ENCODE results near the gene CDH4.
"Not testable (repeated sequence)": the region's sequence is repeated elsewhere in the genome, so short reads cannot be mapped to it uniquely, and the experiment has no call there.

The CDH4 gene

GRCh38 chr20:61980647-61981583, 728.9 kb downstream of the CDH4 start:
- Histone ChIP-seq H2BK5ac (ENCODE audit: low read length) (no peak overlapping the region), H3K23ac (ENCODE audit: low read depth, low read length, poor library complexity) (no peak overlapping the region), H3K4me3 (ENCODE audit: low read length in 2 of 2) (no peak overlapping the region), H2AFZ (ENCODE audit: low read length) (no peak overlapping the region), H3K79me1 (ENCODE audit: low read depth, low read length) (peaks cover 17% of the 10 kb centered on the region), H4K8ac (ENCODE audit: low read depth, low read length) (no peak overlapping the region), H3K4me1 (ENCODE audit: control insufficient read depth in 2 of 2, insufficient read depth in 1 of 2, low read depth in 1 of 2, low read length in 2 of 2) (peaks cover 2 to 13% of the 10 kb centered on the region in 2 donors), H3K27me3 (ENCODE audit: control insufficient read depth in 3 of 3, insufficient read depth in 3 of 3, low read depth in 1 of 3, low read length in 3 of 3) (no peaks in the 10 kb centered on the region), H3K36me3 (replicated peaks in 1 of 2; ENCODE audit: control insufficient read depth in 2 of 2, insufficient read depth in 2 of 2, low read length in 2 of 2) (peaks cover 13 to 50% of the 10 kb centered on the region in 2 donors), H3K9ac (ENCODE audit: low read depth, low read length, poor library complexity) (peak overlapping the region; percentile 34), H3K4me2 (ENCODE audit: insufficient read depth, low read length, poor library complexity, severe bottlenecking) (no peak overlapping the region), H2AK5ac (ENCODE audit: low read depth, low read length) (peak overlapping the region; percentile 40), H2BK12ac (ENCODE audit: low read length) (no peak overlapping the region), H3K4ac (ENCODE audit: low read length) (no peak overlapping the region), H3K9me3 (replicated peaks in 1 of 2; ENCODE audit: control insufficient read depth in 2 of 2, insufficient read depth in 1 of 2, low read depth in 1 of 2, low read length in 2 of 2) (peaks cover 3 to 5% of the 10 kb centered on the region in 2 donors), H4K91ac (ENCODE audit: low read depth, low read length, poor library complexity) (no peak overlapping the region), H2BK15ac (ENCODE audit: low read length) (no peak overlapping the region), H3K27ac (replicated peaks; ENCODE audit: low read length) (no peak overlapping the region), H2BK120ac (ENCODE audit: low read depth, low read length) (no peak overlapping the region), H3K18ac (ENCODE audit: low read length) (peak overlapping the region; percentile 19), H3K14ac (ENCODE audit: low read length) (no peak overlapping the region)
- WGBS, 2 donors (ENCODE audit: extremely low coverage in 2 of 2, insufficient read length in 2 of 2, insufficient replicate concordance in 1 of 2): no CpG with 5 or more reads among the region's 22 CpGs
- DNase-seq (ENCODE audit: low spot score): no peak

GRCh38 chr20:61981691-61982090, 729.6 kb downstream of the CDH4 start:
- peaks cover 16% of the 10 kb centered on the region for H3K79me1 ChIP-seq (ENCODE audit: low read depth, low read length)
- H3K4ac ChIP-seq (ENCODE audit: low read length); DNase-seq (ENCODE audit: low spot score); H2BK15ac ChIP-seq (ENCODE audit: low read length); H2BK5ac ChIP-seq (ENCODE audit: low read length); H4K91ac ChIP-seq (ENCODE audit: low read depth, low read length, poor library complexity); H3K4me2 ChIP-seq (ENCODE audit: insufficient read depth, low read length, poor library complexity, severe bottlenecking); H3K4me1 ChIP-seq (ENCODE audit: control insufficient read depth in 2 of 2, insufficient read depth in 1 of 2, low read depth in 1 of 2, low read length in 2 of 2); H3K27me3 ChIP-seq (ENCODE audit: control insufficient read depth in 3 of 3, insufficient read depth in 3 of 3, low read depth in 1 of 3, low read length in 3 of 3); H3K14ac ChIP-seq (ENCODE audit: low read length); H3K18ac ChIP-seq (ENCODE audit: low read length); H3K4me3 ChIP-seq (ENCODE audit: low read length in 2 of 2); H2BK12ac ChIP-seq (ENCODE audit: low read length); H3K9me3 ChIP-seq (replicated peaks in 1 of 2; ENCODE audit: control insufficient read depth in 2 of 2, insufficient read depth in 1 of 2, low read depth in 1 of 2, low read length in 2 of 2); H3K27ac ChIP-seq (replicated peaks; ENCODE audit: low read length); H2AFZ ChIP-seq (ENCODE audit: low read length); H2AK5ac ChIP-seq (ENCODE audit: low read depth, low read length); H3K9ac ChIP-seq (ENCODE audit: low read depth, low read length, poor library complexity); H4K8ac ChIP-seq (ENCODE audit: low read depth, low read length); H2BK120ac ChIP-seq (ENCODE audit: low read depth, low read length); H3K23ac ChIP-seq (ENCODE audit: low read depth, low read length, poor library complexity): not testable (repeated sequence)
- H3K36me3 ChIP-seq (replicated peaks in 1 of 2; ENCODE audit: control insufficient read depth in 2 of 2, insufficient read depth in 2 of 2, low read length in 2 of 2): peaks cover 13 to 49% of the 10 kb centered on the region in 2 donors
- WGBS, 2 donors (ENCODE audit: extremely low coverage in 2 of 2, insufficient read length in 2 of 2, insufficient replicate concordance in 1 of 2): no CpG with 5 or more reads among the region's 11 CpGs

- Histone ChIP-seq H3K23ac (ENCODE audit: low read depth, low read length, poor library complexity) (peak overlapping the region; percentile 55), H2BK15ac (ENCODE audit: low read length) (no peak overlapping the region), H2AFZ (ENCODE audit: low read length) (no peak overlapping the region), H3K27ac (replicated peaks; ENCODE audit: low read length) (no peak overlapping the region), H3K18ac (ENCODE audit: low read length) (no peak overlapping the region), H2AK5ac (ENCODE audit: low read depth, low read length) (no peak overlapping the region), H4K91ac (ENCODE audit: low read depth, low read length, poor library complexity) (no peak overlapping the region), H3K4ac (ENCODE audit: low read length) (no peak overlapping the region), H3K4me2 (ENCODE audit: insufficient read depth, low read length, poor library complexity, severe bottlenecking) (no peak overlapping the region), H3K9me3 (replicated peaks in 1 of 2; ENCODE audit: control insufficient read depth in 2 of 2, insufficient read depth in 1 of 2, low read depth in 1 of 2, low read length in 2 of 2) (peaks cover 3 to 5% of the 10 kb centered on the region in 2 donors), H3K79me1 (ENCODE audit: low read depth, low read length) (peaks cover 13% of the 10 kb centered on the region), H3K9ac (ENCODE audit: low read depth, low read length, poor library complexity) (no peak overlapping the region), H3K27me3 (ENCODE audit: control insufficient read depth in 3 of 3, insufficient read depth in 3 of 3, low read depth in 1 of 3, low read length in 3 of 3) (no peaks in the 10 kb centered on the region), H2BK12ac (ENCODE audit: low read length) (peak overlapping the region; percentile 10), H3K36me3 (replicated peaks in 1 of 2; ENCODE audit: control insufficient read depth in 2 of 2, insufficient read depth in 2 of 2, low read length in 2 of 2) (peaks cover 19 to 50% of the 10 kb centered on the region in 2 donors), H3K14ac (ENCODE audit: low read length) (no peak overlapping the region), H3K4me1 (ENCODE audit: control insufficient read depth in 2 of 2, insufficient read depth in 1 of 2, low read depth in 1 of 2, low read length in 2 of 2) (peaks cover 0 to 4% of the 10 kb centered on the region in 2 donors), H2BK5ac (ENCODE audit: low read length) (no peak overlapping the region), H4K8ac (ENCODE audit: low read depth, low read length) (no peak overlapping the region), H3K4me3 (ENCODE audit: low read length in 2 of 2) (no peak overlapping the region), H2BK120ac (ENCODE audit: low read depth, low read length) (no peak overlapping the region)
- no peak for DNase-seq (ENCODE audit: low spot score)
- no CpG with 5 or more reads among the region's 18 CpGs for WGBS, 2 donors (ENCODE audit: extremely low coverage in 2 of 2, insufficient read length in 2 of 2, insufficient replicate concordance in 1 of 2)
Measured at GRCh38 chr20:61982191-61982950, 730.3 kb downstream of the CDH4 start.

- no peak overlapping the region for H3K4me2 ChIP-seq (ENCODE audit: insufficient read depth, low read length, poor library complexity, severe bottlenecking)
- peak overlapping the region; percentile 55 for H3K23ac ChIP-seq (ENCODE audit: low read depth, low read length, poor library complexity)
- no peak overlapping the region for H4K8ac ChIP-seq (ENCODE audit: low read depth, low read length)
- H2BK5ac ChIP-seq (ENCODE audit: low read length): peak overlapping the region; percentile 53
- no peak overlapping the region for H2BK15ac ChIP-seq (ENCODE audit: low read length)
- DNase-seq (ENCODE audit: low spot score): no peak
- no peak overlapping the region for H3K18ac ChIP-seq (ENCODE audit: low read length)
- peaks cover 22 to 52% of the 10 kb centered on the region in 2 donors for H3K36me3 ChIP-seq (replicated peaks in 1 of 2; ENCODE audit: control insufficient read depth in 2 of 2, insufficient read depth in 2 of 2, low read length in 2 of 2)
- H2BK120ac ChIP-seq (ENCODE audit: low read depth, low read length): no peak overlapping the region
- no peaks in the 10 kb centered on the region for H3K27me3 ChIP-seq (ENCODE audit: control insufficient read depth in 3 of 3, insufficient read depth in 3 of 3, low read depth in 1 of 3, low read length in 3 of 3)
- no peak overlapping the region for H4K91ac ChIP-seq (ENCODE audit: low read depth, low read length, poor library complexity)
- H3K79me1 ChIP-seq (ENCODE audit: low read depth, low read length): peaks cover 11% of the 10 kb centered on the region
- peaks cover 3 to 5% of the 10 kb centered on the region in 2 donors for H3K9me3 ChIP-seq (replicated peaks in 1 of 2; ENCODE audit: control insufficient read depth in 2 of 2, insufficient read depth in 1 of 2, low read depth in 1 of 2, low read length in 2 of 2)
- no peak overlapping the region for H3K27ac ChIP-seq (replicated peaks; ENCODE audit: low read length)
- no peak overlapping the region for H3K14ac ChIP-seq (ENCODE audit: low read length)
- no peak overlapping the region for H3K9ac ChIP-seq (ENCODE audit: low read depth, low read length, poor library complexity)
- no peak overlapping the region for H3K4ac ChIP-seq (ENCODE audit: low read length)
- peak overlapping the region; percentile 10 for H2BK12ac ChIP-seq (ENCODE audit: low read length)
- H2AK5ac ChIP-seq (ENCODE audit: low read depth, low read length): no peak overlapping the region
- no peak overlapping the region for H3K4me3 ChIP-seq (ENCODE audit: low read length in 2 of 2)
- H2AFZ ChIP-seq (ENCODE audit: low read length): no peak overlapping the region
- WGBS, 2 donors (ENCODE audit: extremely low coverage in 2 of 2, insufficient read length in 2 of 2, insufficient replicate concordance in 1 of 2): no CpG with 5 or more reads among the region's 11 CpGs
- peaks cover 0 to 4% of the 10 kb centered on the region in 2 donors for H3K4me1 ChIP-seq (ENCODE audit: control insufficient read depth in 2 of 2, insufficient read depth in 1 of 2, low read depth in 1 of 2, low read length in 2 of 2)
Measured at GRCh38 chr20:61982951-61983315, 730.9 kb downstream of the CDH4 start.
